H1 (cell line): ENCODE results near the gene TUBA3D. TPM values are rescaled to one million over a fixed set of nuclear protein-coding genes. Genes with fewer than 3 reads are reported as not detected.

Experiments used
- CTCF ChIA-PET: fragments of 300-600 bp; sonication (Branson Sonifier 250); formaldehyde crosslinking; loops from one replicate; lab custom pipeline; 2021; ENCODE audit not compliant: partially characterized antibody; lab: Charles Lee
- POLR2A ChIA-PET: fragments of 300-600 bp; sonication (Branson Sonifier 250); formaldehyde crosslinking; loops from one replicate; lab custom pipeline; 2021; ENCODE audit warnings: inconsistent platforms; ENCODE audit not compliant: partially characterized antibody; lab: Charles Lee
- DNase-seq, 2 experiments: peaks; one replicate each; pipeline versions ENCODE4 v3.0.0 to v3.0.0-alpha.2; 2010 to 2022; ENCODE audit warnings: low spot score in 2 of 2, low read depth in 1 of 2, mixed read lengths in 1 of 2
- FAIRE-seq: peaks from 2 replicates; lab custom pipeline; 2011; peaks lifted over from hg19 to GRCh38; lab: Jason Lieb, UNC
- H2AFZ ChIP-seq: 2 replicates; pipeline ENCODE4 v1.8.1; 2012; ENCODE audit warnings: low read length, inconsistent platforms
- H2AK5ac ChIP-seq: 2 replicates; pipeline ENCODE4 v1.6.1; 2013; ENCODE audit warnings: low read depth, low read length
- H2BK120ac ChIP-seq: replicated peaks from 2 replicates; pipeline ENCODE3; 2013; ENCODE audit warnings: low read depth, low read length, inconsistent platforms
- H2BK12ac ChIP-seq: 2 replicates; pipeline ENCODE4 v1.6.1; 2013; ENCODE audit warnings: low read depth, low read length
- H2BK15ac ChIP-seq: 2 replicates; pipeline ENCODE4 v1.6.1; 2013; ENCODE audit warnings: low read length
- H2BK20ac ChIP-seq: 2 replicates; pipeline ENCODE4 v1.6.1; 2013; ENCODE audit warnings: low read length
- H2BK5ac ChIP-seq: 2 replicates; pipeline ENCODE4 v1.6.1; 2013; ENCODE audit warnings: low read depth, low read length
- H3K14ac ChIP-seq: 2 replicates; pipeline ENCODE4 v1.6.1; 2013; ENCODE audit warnings: inconsistent platforms; ENCODE audit not compliant: insufficient read length
- H3K18ac ChIP-seq: 2 replicates; pipeline ENCODE4 v1.6.1; 2013; ENCODE audit warnings: low read length; ENCODE audit errors: extremely low read depth
- H3K23ac ChIP-seq: 2 replicates; pipeline ENCODE4 v1.6.1; 2013; ENCODE audit warnings: inconsistent platforms; ENCODE audit not compliant: insufficient read length
- H3K23me2 ChIP-seq: 2 replicates; pipeline ENCODE4 v1.6.1; 2013; ENCODE audit warnings: low read depth, low read length
- H3K27ac ChIP-seq: 2 replicates; pipeline ENCODE4 v1.6.1; 2011; ENCODE audit warnings: low read depth, low read length, inconsistent platforms
- H3K27me3 ChIP-seq, 4 experiments: replicated peaks in 1 of 4; 1 replicate in 1 of 4; 2 replicates in 3 of 4; pipeline versions ENCODE4 v1.6.1 to v1.8.1; 2011 to 2013; ENCODE audit warnings: low read length in 3 of 4, mild to moderate bottlenecking in 3 of 4, inconsistent platforms in 2 of 4, mixed read lengths in 2 of 4, moderate library complexity in 1 of 4; ENCODE audit not compliant: control insufficient read depth in 3 of 4, insufficient read depth in 3 of 4; ENCODE audit errors: extremely low read depth in 1 of 4
- H3K36me3 ChIP-seq, 4 experiments: 2 replicates each; pipeline versions ENCODE4 v1.6.1 to v1.8.1; 2011 to 2013; ENCODE audit warnings: mild to moderate bottlenecking in 4 of 4, low read length in 3 of 4, moderate library complexity in 2 of 4, control low read depth in 1 of 4, inconsistent platforms in 1 of 4; ENCODE audit not compliant: insufficient read depth in 4 of 4, control insufficient read depth in 2 of 4
- H3K4ac ChIP-seq: replicated peaks from 2 replicates; pipeline ENCODE3; 2013; ENCODE audit warnings: low read length, low read depth, mixed read lengths, inconsistent platforms; ENCODE audit not compliant: insufficient read length
- H3K4me1 ChIP-seq, 4 experiments: replicated peaks in 1 of 4; 1 replicate in 1 of 4; 2 replicates in 3 of 4; pipeline versions ENCODE4 v1.6.1 to v1.8.1; 2011 to 2013; ENCODE audit warnings: low read length in 3 of 4, inconsistent platforms in 2 of 4, mixed read lengths in 1 of 4; ENCODE audit not compliant: insufficient read depth in 4 of 4, control insufficient read depth in 3 of 4
- H3K4me2 ChIP-seq, 2 experiments: 2 replicates each; pipeline versions ENCODE4 v1.6.1 to v1.8.1; 2011 to 2013; ENCODE audit warnings: low read depth in 2 of 2, low read length in 2 of 2, control low read depth in 1 of 2, inconsistent platforms in 1 of 2, mild to moderate bottlenecking in 1 of 2; ENCODE audit not compliant: insufficient read depth in 1 of 2
- H3K4me3 ChIP-seq, 4 experiments: fragments of 200-600, 300-600 bp in 1 of 4; sonication (generic), shearing (Covaris generic), sonication (Bioruptor Twin) in 1 of 4; 2 replicates each; pipeline versions ENCODE4 v1.5.1 to v1.8.1; 2011 to 2016; ENCODE audit warnings: low read length in 4 of 4, low read depth in 3 of 4, control low read depth in 2 of 4, inconsistent platforms in 2 of 4, mild to moderate bottlenecking in 2 of 4, mixed read lengths in 1 of 4, moderate library complexity in 1 of 4; ENCODE audit not compliant: insufficient read depth in 2 of 4; ENCODE audit errors: extremely low read depth in 1 of 4
- H3K56ac ChIP-seq: replicated peaks from 2 replicates; pipeline ENCODE3; 2013; ENCODE audit warnings: low read depth, mild to moderate bottlenecking, mixed read lengths, low read length, inconsistent platforms; ENCODE audit not compliant: insufficient read length
- H3K79me1 ChIP-seq: 2 replicates; pipeline ENCODE4 v1.6.1; 2013; ENCODE audit warnings: low read depth, low read length, control low read depth
- H3K79me2 ChIP-seq, 2 experiments: 2 replicates each; pipeline versions ENCODE4 v1.6.1 to v1.8.1; 2012 to 2013; ENCODE audit warnings: low read length in 2 of 2, mild to moderate bottlenecking in 2 of 2, inconsistent platforms in 1 of 2; ENCODE audit not compliant: insufficient read depth in 2 of 2, control insufficient read depth in 1 of 2
- H3K9ac ChIP-seq, 4 experiments: replicated peaks in 1 of 4; 1 replicate in 1 of 4; 2 replicates in 3 of 4; pipeline versions ENCODE4 v1.6.1 to v1.8.1; 2011 to 2013; ENCODE audit warnings: low read depth in 3 of 4, low read length in 3 of 4, control low read depth in 2 of 4, mild to moderate bottlenecking in 2 of 4, moderate library complexity in 2 of 4, inconsistent platforms in 1 of 4; ENCODE audit errors: extremely low read depth in 1 of 4
- H3K9me3 ChIP-seq, 2 experiments: 2 replicates each; pipeline versions ENCODE4 v1.6.1 to v1.8.1; 2012 to 2013; ENCODE audit warnings: mild to moderate bottlenecking in 2 of 2, moderate library complexity in 2 of 2, control low read depth in 1 of 2, inconsistent platforms in 1 of 2, low read depth in 1 of 2, low read length in 1 of 2, mixed read lengths in 1 of 2; ENCODE audit not compliant: insufficient read depth in 2 of 2
- H4K20me1 ChIP-seq, 2 experiments: replicated peaks in 1 of 2; 2 replicates each; pipeline versions ENCODE3 to v1.8.1; 2011 to 2013; ENCODE audit warnings: inconsistent platforms in 2 of 2, low read length in 2 of 2, mild to moderate bottlenecking in 1 of 2; ENCODE audit not compliant: insufficient read depth in 2 of 2, control insufficient read depth in 1 of 2
- H4K5ac ChIP-seq: 2 replicates; pipeline ENCODE4 v1.6.1; 2013; ENCODE audit warnings: low read length, low read depth, mixed read lengths, inconsistent platforms; ENCODE audit not compliant: insufficient read length
- H4K8ac ChIP-seq: 2 replicates; pipeline ENCODE4 v1.8.0; 2013; ENCODE audit warnings: mild to moderate bottlenecking, moderate library complexity, low read length, inconsistent platforms; ENCODE audit not compliant: insufficient read depth; ENCODE audit errors: extremely low read depth
- H4K91ac ChIP-seq: replicated peaks from 2 replicates; pipeline ENCODE3; 2013; ENCODE audit warnings: low read length, mixed read lengths, inconsistent platforms; ENCODE audit not compliant: insufficient read length
- ATF3 ChIP-seq: IDR thresholded peaks from 2 replicates; pipeline ENCODE4 v1.6.1; 2011; ENCODE audit warnings: low read depth, mild to moderate bottlenecking, low read length; ENCODE audit not compliant: insufficient read depth
- CTCF ChIP-seq, 3 experiments: IDR thresholded peaks; 1 replicate in 2 of 3; 2 replicates in 1 of 3; pipeline versions ENCODE4 v1.5.1 to v1.6.1; 2011; ENCODE audit warnings: low read length in 3 of 3, mild to moderate bottlenecking in 3 of 3, inconsistent platforms in 2 of 3, low read depth in 1 of 3, moderate library complexity in 1 of 3; ENCODE audit not compliant: insufficient read depth in 1 of 3; ENCODE audit errors: control extremely low read depth in 1 of 3
- GTF2F1 ChIP-seq: IDR thresholded peaks from 2 replicates; pipeline ENCODE4 v1.6.1; 2012; ENCODE audit warnings: low read depth, low read length, improper control_type of control experiment, borderline replicate concordance
- MAFK ChIP-seq: IDR thresholded peaks from 2 replicates; pipeline ENCODE4 v1.6.1; 2012; ENCODE audit warnings: low read depth, mild to moderate bottlenecking, improper control_type of control experiment, low read length
- MAX ChIP-seq: IDR thresholded peaks from 2 replicates; pipeline ENCODE4 v1.6.1; 2012; ENCODE audit warnings: inconsistent platforms
- SAP30 ChIP-seq: fragments of 300-600 bp; sonication (generic); IDR thresholded peaks from 2 replicates; pipeline ENCODE4 v1.7.1; 2012; ENCODE audit warnings: low read length, moderate library complexity, mild to moderate bottlenecking, inconsistent platforms; ENCODE audit not compliant: insufficient read depth, insufficient replicate concordance
- SIRT6 ChIP-seq: IDR thresholded peaks from one replicate; pipeline ENCODE4 v1.7.1; 2012; ENCODE audit warnings: low read length, inconsistent platforms
- SIX5 ChIP-seq: IDR thresholded peaks from 2 replicates; pipeline ENCODE4 v1.6.1; 2011; ENCODE audit warnings: mild to moderate bottlenecking, low read depth, low read length
- SP2 ChIP-seq: IDR thresholded peaks from 2 replicates; pipeline ENCODE4 v1.6.1; 2012; ENCODE audit warnings: mild to moderate bottlenecking, low read length, inconsistent platforms
- SRF ChIP-seq: IDR thresholded peaks from 2 replicates; pipeline ENCODE4 v1.6.1; 2011; ENCODE audit warnings: mild to moderate bottlenecking, low read depth, low read length, moderate library complexity
- ZNF274 ChIP-seq: IDR thresholded peaks from 2 replicates; pipeline ENCODE4 v1.7.0; 2012; ENCODE audit warnings: low read length, borderline replicate concordance; ENCODE audit errors: extremely low read depth
- WGBS, 2 experiments: shearing (Covaris generic) in 1 of 2; methylation state at CpG; one replicate each; pipeline versions ENCODE4 v1.1.6 to v1.1.7; 2013 to 2015; ENCODE audit warnings: low lambda C conversion rate in 2 of 2, mixed read lengths in 2 of 2, inconsistent platforms in 1 of 2, low coverage in 1 of 2, missing lambda C conversion rate in 1 of 2; ENCODE audit not compliant: insufficient replicate concordance in 2 of 2, insufficient coverage in 1 of 2, insufficient read length in 1 of 2; ENCODE audit errors: extremely low coverage in 1 of 2, missing lambda C conversion rate in 1 of 2; 5-methylcytosine and 5-hydroxymethylcytosine counted together
- polyA plus RNA-seq, 7 experiments: library from polyadenylated mRNA; depleted of rRNA in 3 of 7; stranded (reverse) in 5 of 7; unstranded in 2 of 7; fragments of >200 nt in 5 of 7; fragments of 200-250 nt in 2 of 7; gene quantifications; 1 replicate in 5 of 7; 2 replicates in 1 of 7; 4 replicates in 1 of 7; pipeline versions ENCODE4 v1.2.1 to v1.2.3, GENCODE V29; 2011 to 2013; ENCODE audit warnings: missing spikeins in 2 of 7, mixed read lengths in 2 of 7
- total RNA-seq: library from RNA; stranded (reverse); fragmentation: NEBNext Ultra II Directional; extraction: Animal tissue kit (Norgen Biotek cat#: 25700); gene quantifications from 2 replicates; pipeline ENCODE4 v1.2.1, GENCODE V29; 2021

TUBA3D gene
- total and polyA plus RNA-seq, 2 of the 8 experiments (the other 6 are each of a cell fraction or from before 2014, with no cell fraction given), result 0.15 TPM; not detected in 1

GRCh38 chr2:131431336-131431735 lies 44.6 kb upstream of the TUBA3D start:
- no peak overlapping the region for H2BK5ac ChIP-seq
- H2AFZ ChIP-seq, result no peak overlapping the region; the same call in 1 of the 2 replicates
- ChIA-PET CTCF (interaction anchor here (1.2 kb wide), 1 partner anchor 18 kb away, joined by 3 read pairs; no protein-coding TSS in a partner anchor), POLR2A (no interaction called here)
- no peak overlapping the region for H4K91ac ChIP-seq
- H2BK12ac ChIP-seq, result no peak overlapping the region
- H3K9me3 ChIP-seq, result no peaks in the 10 kb centered on the region
- FAIRE-seq (no peak), DNase-seq (no peak)
- H3K23ac ChIP-seq, result no peak overlapping the region
- H3K4me3 ChIP-seq, result no peak overlapping the region
- H3K36me3 ChIP-seq, result no peaks in the 10 kb centered on the region
- no peak overlapping the region for H3K4me2 ChIP-seq
- no peaks in the 10 kb centered on the region for H4K20me1 ChIP-seq
- H3K56ac ChIP-seq, result no peak overlapping the region
- H3K79me2 ChIP-seq, result no peaks in the 10 kb centered on the region
- H3K23me2 ChIP-seq, result no peaks in the 10 kb centered on the region
- no peak overlapping the region for H3K9ac ChIP-seq
- no peak overlapping the region for H3K4ac ChIP-seq
- H4K8ac ChIP-seq, result no peak overlapping the region
- peaks cover 0 to 5% (median 0%) of the 10 kb centered on the region in 4 experiments; a peak in 2 of 7 replicates for H3K27me3 ChIP-seq
- no peak overlapping the region for H2AK5ac ChIP-seq
- H2BK20ac ChIP-seq, result no peak overlapping the region
- 85 to 100% methylated on average over 1 to 6 of the region's 6 CpGs for WGBS, 2 experiments
- H2BK120ac ChIP-seq, result no peak overlapping the region
- no peak overlapping the region for H4K5ac ChIP-seq
- H3K18ac ChIP-seq, result no peak overlapping the region
- H2BK15ac ChIP-seq, result no peak overlapping the region
- H3K14ac ChIP-seq, result no peak overlapping the region
- no peaks in the 10 kb centered on the region for H3K4me1 ChIP-seq
- H3K27ac ChIP-seq, result no peak overlapping the region
- no peaks in the 10 kb centered on the region for H3K79me1 ChIP-seq
- TF ChIP-seq MAFK (no peak), GTF2F1 (no peak), SIRT6 (no peak), ZNF274 (no peak), SIX5 (no peak), SRF (no peak), MAX (no peak), CTCF (IDR thresholded peaks at IDR 0.05; ENCODE audit: control extremely low read depth in 1 of 3, insufficient read depth in 1 of 3, low read depth in 1 of 3, low read length in 3 of 3) (no peak), ATF3 (no peak), SP2 (no peak), SAP30 (no peak)
